IPS DF 6.9 (cell line): ENCODE results near the gene MAP4K4.

ENCODE experiments used
- DNase-seq: peaks from one replicate; pipeline ENCODE4 v3.0.0-alpha.2; 2013; ENCODE audit warnings: low read depth, low spot score
- H3K27ac ChIP-seq: one replicate; pipeline ENCODE4 v1.5.1; 2013; ENCODE audit warnings: low read length, control low read depth
- H3K27me3 ChIP-seq: 2 replicates; pipeline ENCODE4 v1.6.1; 2013; ENCODE audit warnings: mild to moderate bottlenecking, low read length; ENCODE audit not compliant: control insufficient read depth, insufficient read depth
- H3K36me3 ChIP-seq: 2 replicates; pipeline ENCODE4 v1.6.1; 2013; ENCODE audit warnings: low read length; ENCODE audit not compliant: control insufficient read depth, insufficient read depth
- H3K4me1 ChIP-seq: 2 replicates; pipeline ENCODE4 v1.6.1; 2013; ENCODE audit warnings: low read length; ENCODE audit not compliant: control insufficient read depth, insufficient read depth
- H3K4me3 ChIP-seq: 2 replicates; pipeline ENCODE4 v1.5.1; 2013; ENCODE audit warnings: mild to moderate bottlenecking, low read length
- H3K9me3 ChIP-seq: 2 replicates; pipeline ENCODE4 v1.6.1; 2013; ENCODE audit warnings: low read length, inconsistent platforms; ENCODE audit not compliant: control insufficient read depth, insufficient read depth
- WGBS: extraction: QIAGEN DNeasy Blood & Tissue Kit; methylation state at CpG from one replicate; pipeline ENCODE4 v1.1.7; 2013; ENCODE audit warnings: mixed read lengths, missing lambda C conversion rate; ENCODE audit not compliant: insufficient read length, insufficient coverage; 5-methylcytosine and 5-hydroxymethylcytosine counted together

Gene MAP4K4

GRCh38 chr2:101863534-101863933, 166.0 kb downstream of the MAP4K4 start:
- H3K27me3 ChIP-seq, result no peaks in the 10 kb centered on the region
- no peak overlapping the region for H3K27ac ChIP-seq
- H3K9me3 ChIP-seq, result no peaks in the 10 kb centered on the region
- no CpG with 5 or more reads among the region's 7 CpGs for WGBS
- no peak overlapping the region for H3K4me3 ChIP-seq
- H3K4me1 ChIP-seq, result no peaks in the 10 kb centered on the region
- H3K36me3 ChIP-seq, result peaks cover 13% of the 10 kb centered on the region; the same call in 1 of the 2 replicates
- DNase-seq, result no peak

GRCh38 chr2:101864426-101864825, 166.9 kb downstream of the MAP4K4 start:
- no CpG with 5 or more reads among the region's 1 CpG for WGBS
- no peak for DNase-seq
- Histone ChIP-seq H3K27ac (no peak overlapping the region), H3K4me3 (no peak overlapping the region), H3K27me3 (no peaks in the 10 kb centered on the region), H3K4me1 (no peaks in the 10 kb centered on the region), H3K36me3 (peaks cover 14% of the 10 kb centered on the region; the same call in 1 of the 2 replicates), H3K9me3 (no peaks in the 10 kb centered on the region)

DNA sequence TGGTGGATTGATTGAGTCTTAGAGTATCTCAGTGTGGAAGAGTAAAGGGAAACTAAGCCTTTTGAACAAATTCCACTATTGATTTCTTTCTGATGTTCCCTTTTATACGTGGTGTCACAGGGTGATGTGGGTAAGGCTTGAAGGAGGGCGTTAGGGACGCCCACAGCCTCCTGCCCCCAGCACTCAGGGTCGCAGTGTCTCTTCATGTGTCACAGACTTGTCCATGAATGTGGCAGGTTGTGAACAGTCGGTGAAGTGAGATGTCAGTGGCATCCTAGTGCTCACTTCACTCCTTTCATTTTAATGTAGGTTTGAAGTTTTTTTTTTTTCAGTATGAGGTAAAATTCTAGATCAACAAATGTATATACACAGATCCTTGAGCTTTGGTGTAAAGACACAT, 171.0 kb downstream of the MAP4K4 start:
- H3K4me3 ChIP-seq, result no peak overlapping the region
- no peak overlapping the region for H3K27ac ChIP-seq
- no CpG with 5 or more reads among the region's 5 CpGs for WGBS
- no peaks in the 10 kb centered on the region for H3K9me3 ChIP-seq
- DNase-seq, result no peak
- no peaks in the 10 kb centered on the region for H3K27me3 ChIP-seq
- peaks cover 23% of the 10 kb centered on the region; the same call in 1 of the 2 replicates for H3K36me3 ChIP-seq
- no peaks in the 10 kb centered on the region for H3K4me1 ChIP-seq

DNA sequence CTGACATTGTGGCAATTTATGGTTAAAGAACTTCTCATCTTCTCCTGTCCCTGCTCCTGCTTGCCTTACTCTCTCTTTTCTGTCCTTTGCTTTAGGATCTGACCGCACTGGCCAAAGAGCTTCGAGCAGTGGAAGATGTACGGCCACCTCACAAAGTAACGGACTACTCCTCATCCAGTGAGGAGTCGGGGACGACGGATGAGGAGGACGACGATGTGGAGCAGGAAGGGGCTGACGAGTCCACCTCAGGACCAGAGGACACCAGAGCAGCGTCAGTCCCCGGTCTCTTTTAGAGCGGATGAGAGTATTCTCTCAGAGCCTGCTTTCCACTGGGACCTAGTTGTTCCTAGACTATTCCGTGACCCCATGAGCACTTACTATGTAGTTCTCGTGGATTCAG, 172.0 kb downstream of the MAP4K4 start:
- Histone ChIP-seq H3K27me3 (no peaks in the 10 kb centered on the region), H3K4me1 (no peaks in the 10 kb centered on the region), H3K36me3 (peaks cover 27% of the 10 kb centered on the region; the same call in 1 of the 2 replicates), H3K4me3 (no peak overlapping the region), H3K9me3 (no peaks in the 10 kb centered on the region), H3K27ac (no peak overlapping the region)
- DNase-seq, result no peak
- no CpG with 5 or more reads among the region's 15 CpGs for WGBS

DNA sequence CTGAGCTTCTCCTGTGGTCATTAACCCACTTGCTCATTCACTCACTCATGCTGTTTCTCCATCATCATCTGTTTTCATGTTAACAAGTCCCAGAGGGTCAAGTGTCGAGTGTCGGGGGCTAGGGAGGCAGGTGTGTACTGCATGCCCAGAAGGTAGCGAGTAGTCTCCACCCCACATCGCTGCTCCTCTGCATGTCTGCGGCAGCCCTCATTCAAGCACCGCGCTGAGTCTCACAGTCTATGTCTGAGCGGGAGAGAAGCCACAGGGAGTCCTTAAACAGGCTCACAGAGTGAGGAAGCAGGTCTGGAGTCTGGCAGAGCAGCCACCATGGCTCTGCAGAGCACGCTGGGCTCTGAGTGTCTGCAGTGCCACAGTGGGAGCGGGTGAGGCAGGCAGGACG, 172.9 kb downstream of the MAP4K4 start:
- WGBS, result no CpG with 5 or more reads among the region's 11 CpGs
- Histone ChIP-seq H3K4me3 (no peak overlapping the region), H3K9me3 (no peaks in the 10 kb centered on the region), H3K27ac (no peak overlapping the region), H3K4me1 (no peaks in the 10 kb centered on the region), H3K27me3 (no peaks in the 10 kb centered on the region), H3K36me3 (peaks cover 27% of the 10 kb centered on the region; the same call in 1 of the 2 replicates)
- DNase-seq, result no peak

GRCh38 chr2:101871480-101871879, 174.0 kb downstream of the MAP4K4 start:
- WGBS, result no CpG with 5 or more reads among the region's 5 CpGs
- Histone ChIP-seq H3K27me3 (no peaks in the 10 kb centered on the region), H3K27ac (no peak overlapping the region), H3K4me3 (no peak overlapping the region), H3K36me3 (peaks cover 19% of the 10 kb centered on the region; the same call in 1 of the 2 replicates), H3K4me1 (no peaks in the 10 kb centered on the region), H3K9me3 (no peaks in the 10 kb centered on the region)
- no peak for DNase-seq

DNA sequence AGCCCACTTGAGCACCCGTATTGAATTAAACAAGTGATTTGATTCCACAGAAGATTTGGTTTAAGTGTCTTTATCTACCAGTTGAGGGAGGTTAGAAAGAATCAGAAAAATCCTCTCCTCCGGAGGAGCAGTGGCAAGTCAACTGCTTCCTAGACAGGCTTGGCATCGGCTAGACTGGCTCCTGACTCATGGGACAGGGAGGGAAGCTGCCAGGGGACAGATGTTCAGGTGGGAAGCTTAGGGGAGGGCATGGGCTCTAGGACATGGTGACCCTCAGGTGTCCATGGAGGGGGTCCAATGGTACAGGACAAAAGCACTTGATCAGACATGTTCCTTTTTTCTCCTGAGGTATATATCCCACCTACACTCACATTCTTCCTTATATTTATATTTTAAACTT, 175.0 kb downstream of the MAP4K4 start:
- Histone ChIP-seq H3K36me3 (peaks cover 24% of the 10 kb centered on the region; the same call in 1 of the 2 replicates), H3K27me3 (no peaks in the 10 kb centered on the region), H3K4me1 (no peaks in the 10 kb centered on the region), H3K4me3 (no peak overlapping the region), H3K9me3 (no peaks in the 10 kb centered on the region), H3K27ac (no peak overlapping the region)
- WGBS, result no CpG with 5 or more reads among the region's 3 CpGs
- no peak for DNase-seq

- DNase-seq, result no peak
- H3K9me3 ChIP-seq, result no peaks in the 10 kb centered on the region
- no peaks in the 10 kb centered on the region for H3K27me3 ChIP-seq
- no peaks in the 10 kb centered on the region for H3K4me1 ChIP-seq
- H3K27ac ChIP-seq, result no peak overlapping the region
- no peak overlapping the region for H3K4me3 ChIP-seq
- H3K36me3 ChIP-seq, result peaks cover 26% of the 10 kb centered on the region; the same call in 1 of the 2 replicates
- WGBS, result no CpG with 5 or more reads among the region's 3 CpGs
Measured at GRCh38 chr2:101873543-101873942, 176.0 kb downstream of the MAP4K4 start.

- Histone ChIP-seq H3K27me3 (no peaks in the 10 kb centered on the region), H3K9me3 (no peaks in the 10 kb centered on the region), H3K4me3 (no peak overlapping the region), H3K36me3 (peaks cover 25% of the 10 kb centered on the region; the same call in 1 of the 2 replicates), H3K27ac (no peak overlapping the region), H3K4me1 (no peaks in the 10 kb centered on the region)
- DNase-seq, result no peak
- no CpG with 5 or more reads among the region's 3 CpGs for WGBS
Measured at GRCh38 chr2:101874069-101874468, 176.6 kb downstream of the MAP4K4 start.

- no peak overlapping the region for H3K4me3 ChIP-seq
- H3K4me1 ChIP-seq, result no peaks in the 10 kb centered on the region
- no peaks in the 10 kb centered on the region for H3K27me3 ChIP-seq
- H3K27ac ChIP-seq, result no peak overlapping the region
- no peaks in the 10 kb centered on the region for H3K9me3 ChIP-seq
- no peak for DNase-seq
- peaks cover 13% of the 10 kb centered on the region; the same call in 1 of the 2 replicates for H3K36me3 ChIP-seq
Measured at GRCh38 chr2:101879466-101879865, 182.0 kb downstream of the MAP4K4 start.

- DNase-seq, result no peak
- Histone ChIP-seq H3K4me3 (no peak overlapping the region), H3K4me1 (no peaks in the 10 kb centered on the region), H3K9me3 (no peaks in the 10 kb centered on the region), H3K27ac (no peak overlapping the region), H3K27me3 (no peaks in the 10 kb centered on the region), H3K36me3 (peaks cover 13% of the 10 kb centered on the region; the same call in 1 of the 2 replicates)
Measured at GRCh38 chr2:101881131-101881530, 183.6 kb downstream of the MAP4K4 start.
